ENCODE measurements around the gene KANSL1L.

The KANSL1L gene

DNA sequence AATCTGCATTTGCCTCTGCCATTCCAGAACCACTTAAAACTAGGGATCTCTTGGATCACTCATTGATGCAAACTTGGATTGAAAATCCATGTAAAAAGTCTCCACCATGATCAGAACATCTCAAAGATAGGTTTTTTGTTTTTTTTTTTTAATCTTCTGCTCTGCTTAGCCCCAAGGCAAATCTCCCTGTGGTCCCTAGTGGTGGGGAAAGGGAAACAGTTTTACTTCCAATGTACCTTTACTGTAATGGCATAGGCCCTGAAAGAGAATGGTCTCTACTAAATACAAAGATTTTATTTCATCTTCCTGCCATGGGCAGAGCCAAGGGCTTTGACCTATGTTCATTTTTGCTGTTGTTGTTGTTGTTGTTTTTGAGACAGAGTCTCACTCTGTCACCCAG is 78.4 kb downstream of the KANSL1L start:
- TF ChIP-seq TEAD4 (IDR thresholded peaks at IDR 0.05) = no peak

DNA sequence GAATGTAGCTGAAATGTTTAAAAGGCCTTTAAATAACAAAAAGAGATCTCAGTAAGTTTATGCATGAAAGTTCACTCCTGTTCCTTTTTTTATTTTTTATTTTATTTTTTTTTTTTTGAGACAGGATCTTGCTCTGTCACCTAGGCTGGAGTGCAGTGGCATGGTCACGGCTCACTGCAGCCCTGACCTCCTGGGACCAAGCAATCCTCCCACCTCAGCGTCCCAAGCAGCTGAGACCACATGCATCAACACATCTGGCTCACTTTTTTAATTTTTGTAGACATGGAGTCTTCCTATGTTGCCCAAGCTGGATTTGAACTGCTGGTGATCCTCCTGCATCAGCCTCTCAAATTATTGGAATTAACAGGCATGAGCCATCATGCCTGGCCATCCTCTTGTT is 84.3 kb downstream of the KANSL1L start:
- TF ChIP-seq YY1 (IDR thresholded peaks at IDR 0.05; ENCODE audit: low read depth) = no peak
- no peak for TF ChIP-seq NFIC (IDR thresholded peaks at IDR 0.05)
- TF ChIP-seq TAF1 (IDR thresholded peaks at IDR 0.05; ENCODE audit: low read depth) = no peak
- no peak for TF ChIP-seq CREB1 (IDR thresholded peaks at IDR 0.05; ENCODE audit: low read depth)
- no peak for TF ChIP-seq FOXM1 (IDR thresholded peaks at IDR 0.05; ENCODE audit: borderline replicate concordance, low read depth)
- no peak for TF ChIP-seq EGR1 (IDR thresholded peaks at IDR 0.05)
- no peak for TF ChIP-seq EP300 (IDR thresholded peaks at IDR 0.05; ENCODE audit: borderline replicate concordance)
- no peak for TF ChIP-seq TEAD4 (IDR thresholded peaks at IDR 0.05)
- TF ChIP-seq TCF12 (IDR thresholded peaks at IDR 0.05; ENCODE audit: low read depth) = no peak

DNA sequence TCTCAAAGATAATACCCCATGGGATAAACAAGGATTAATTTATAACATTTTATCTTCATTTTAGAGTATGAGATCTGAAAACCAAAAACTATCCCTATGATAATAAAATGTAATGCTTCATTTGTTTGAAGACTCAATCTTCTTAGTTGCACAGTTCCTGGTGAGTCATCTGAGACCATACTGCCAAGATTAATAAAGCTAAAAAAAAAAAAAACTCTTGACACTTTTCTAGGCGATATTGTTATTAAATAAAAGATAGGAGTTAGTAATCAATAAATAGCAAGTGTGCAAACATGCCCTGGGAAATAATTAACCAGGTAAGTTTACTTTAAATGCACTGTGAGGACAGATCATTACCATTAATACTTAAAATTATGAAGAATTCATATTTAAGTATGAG is 84.9 kb downstream of the KANSL1L start:
- TF ChIP-seq CEBPB (IDR thresholded peaks at IDR 0.05) (no peak), FOXM1 (IDR thresholded peaks at IDR 0.05; ENCODE audit: borderline replicate concordance, low read depth) (no peak), RAD21 (IDR thresholded peaks at IDR 0.05; ENCODE audit: low read depth) (no peak), EGR1 (IDR thresholded peaks at IDR 0.05) (no peak), YY1 (IDR thresholded peaks at IDR 0.05; ENCODE audit: low read depth) (no peak), TCF12 (IDR thresholded peaks at IDR 0.05; ENCODE audit: low read depth) (no peak), CREB1 (IDR thresholded peaks at IDR 0.05; ENCODE audit: low read depth) (no peak), NFIC (IDR thresholded peaks at IDR 0.05) (no peak), TEAD4 (IDR thresholded peaks at IDR 0.05) (no peak), EP300 (IDR thresholded peaks at IDR 0.05; ENCODE audit: borderline replicate concordance) (no peak), ZBTB7A (IDR thresholded peaks at IDR 0.05; ENCODE audit: low read depth) (no peak), TAF1 (IDR thresholded peaks at IDR 0.05; ENCODE audit: low read depth) (no peak)
- TF ChIP-seq, protein P1, sequence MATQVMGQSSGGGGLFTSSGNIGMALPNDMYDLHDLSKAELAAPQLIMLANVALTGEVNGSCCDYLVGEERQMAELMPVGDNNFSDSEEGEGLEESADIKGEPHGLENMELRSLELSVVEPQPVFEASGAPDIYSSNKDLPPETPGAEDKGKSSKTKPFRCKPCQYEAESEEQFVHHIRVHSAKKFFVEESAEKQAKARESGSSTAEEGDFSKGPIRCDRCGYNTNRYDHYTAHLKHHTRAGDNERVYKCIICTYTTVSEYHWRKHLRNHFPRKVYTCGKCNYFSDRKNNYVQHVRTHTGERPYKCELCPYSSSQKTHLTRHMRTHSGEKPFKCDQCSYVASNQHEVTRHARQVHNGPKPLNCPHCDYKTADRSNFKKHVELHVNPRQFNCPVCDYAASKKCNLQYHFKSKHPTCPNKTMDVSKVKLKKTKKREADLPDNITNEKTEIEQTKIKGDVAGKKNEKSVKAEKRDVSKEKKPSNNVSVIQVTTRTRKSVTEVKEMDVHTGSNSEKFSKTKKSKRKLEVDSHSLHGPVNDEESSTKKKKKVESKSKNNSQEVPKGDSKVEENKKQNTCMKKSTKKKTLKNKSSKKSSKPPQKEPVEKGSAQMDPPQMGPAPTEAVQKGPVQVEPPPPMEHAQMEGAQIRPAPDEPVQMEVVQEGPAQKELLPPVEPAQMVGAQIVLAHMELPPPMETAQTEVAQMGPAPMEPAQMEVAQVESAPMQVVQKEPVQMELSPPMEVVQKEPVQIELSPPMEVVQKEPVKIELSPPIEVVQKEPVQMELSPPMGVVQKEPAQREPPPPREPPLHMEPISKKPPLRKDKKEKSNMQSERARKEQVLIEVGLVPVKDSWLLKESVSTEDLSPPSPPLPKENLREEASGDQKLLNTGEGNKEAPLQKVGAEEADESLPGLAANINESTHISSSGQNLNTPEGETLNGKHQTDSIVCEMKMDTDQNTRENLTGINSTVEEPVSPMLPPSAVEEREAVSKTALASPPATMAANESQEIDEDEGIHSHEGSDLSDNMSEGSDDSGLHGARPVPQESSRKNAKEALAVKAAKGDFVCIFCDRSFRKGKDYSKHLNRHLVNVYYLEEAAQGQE (IDR thresholded peaks at IDR 0.05; ENCODE audit: low read depth) = no peak
- TF ChIP-seq, protein P2, sequence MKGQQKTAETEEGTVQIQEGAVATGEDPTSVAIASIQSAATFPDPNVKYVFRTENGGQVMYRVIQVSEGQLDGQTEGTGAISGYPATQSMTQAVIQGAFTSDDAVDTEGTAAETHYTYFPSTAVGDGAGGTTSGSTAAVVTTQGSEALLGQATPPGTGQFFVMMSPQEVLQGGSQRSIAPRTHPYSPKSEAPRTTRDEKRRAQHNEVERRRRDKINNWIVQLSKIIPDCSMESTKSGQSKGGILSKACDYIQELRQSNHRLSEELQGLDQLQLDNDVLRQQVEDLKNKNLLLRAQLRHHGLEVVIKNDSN (IDR thresholded peaks at IDR 0.05) = no peak
- TF ChIP-seq, protein P3, sequence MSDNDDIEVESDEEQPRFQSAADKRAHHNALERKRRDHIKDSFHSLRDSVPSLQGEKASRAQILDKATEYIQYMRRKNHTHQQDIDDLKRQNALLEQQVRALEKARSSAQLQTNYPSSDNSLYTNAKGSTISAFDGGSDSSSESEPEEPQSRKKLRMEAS (IDR thresholded peaks at IDR 0.05) = no peak

DNA sequence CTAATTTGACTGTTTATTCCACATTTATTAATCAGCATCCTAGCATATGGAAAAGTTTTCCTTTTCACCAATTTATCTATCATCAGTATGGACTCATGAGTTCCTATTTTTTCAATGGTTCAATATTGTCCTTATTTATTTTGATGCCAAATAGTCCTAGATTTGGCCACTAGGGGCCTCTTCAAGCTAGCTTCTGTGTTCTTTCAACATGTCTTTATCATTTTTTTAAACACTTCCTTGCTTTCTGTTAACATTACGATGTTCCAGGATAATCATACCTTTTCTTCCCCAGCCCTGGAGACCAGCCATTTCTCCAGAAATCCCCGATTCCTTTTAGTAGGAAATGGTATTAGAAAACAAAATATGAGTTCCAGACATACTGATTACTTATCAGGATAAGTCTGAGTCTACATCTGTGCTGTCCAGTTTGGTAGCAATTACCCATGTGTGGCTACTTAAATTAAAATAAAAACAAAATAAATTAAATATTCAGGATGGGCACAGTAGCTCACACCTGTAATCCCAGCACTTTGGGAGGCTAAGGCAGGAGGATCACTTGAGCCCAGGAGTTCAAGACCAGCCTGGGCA is 98.2 kb downstream of the KANSL1L start:
- TF ChIP-seq RAD21 (IDR thresholded peaks at IDR 0.05; ENCODE audit: low read depth) = peak; percentile 63
- TF ChIP-seq, protein P2 (IDR thresholded peaks at IDR 0.05) = no peak

DNA sequence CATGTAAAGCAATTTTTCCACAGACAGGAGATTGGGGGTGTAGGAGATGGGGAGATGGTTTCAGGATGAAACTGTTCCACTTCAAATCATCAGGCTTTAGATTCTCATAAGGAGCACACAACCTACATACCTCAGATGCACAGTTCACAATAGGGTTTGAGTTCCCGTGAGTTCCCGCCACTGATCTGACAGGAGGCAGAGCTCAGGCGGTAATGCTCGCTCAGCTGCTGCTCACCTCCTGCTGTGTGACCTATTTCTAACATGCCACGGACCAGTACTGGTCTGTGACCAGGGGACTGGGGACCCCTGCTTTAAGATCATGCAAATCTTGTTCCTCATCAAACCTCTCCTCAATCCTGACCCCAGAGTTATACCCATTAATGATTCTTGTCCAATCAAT is 98.7 kb downstream of the KANSL1L start:
- no peak for TF ChIP-seq RAD21 (IDR thresholded peaks at IDR 0.05; ENCODE audit: low read depth)
- no peak for TF ChIP-seq TEAD4 (IDR thresholded peaks at IDR 0.05)
- TF ChIP-seq, protein P2 (IDR thresholded peaks at IDR 0.05) = no peak
- no peak for TF ChIP-seq EP300 (IDR thresholded peaks at IDR 0.05; ENCODE audit: borderline replicate concordance)
- no peak for TF ChIP-seq EGR1 (IDR thresholded peaks at IDR 0.05)
- TF ChIP-seq, protein P3 (IDR thresholded peaks at IDR 0.05) = no peak
- TF ChIP-seq TCF12 (IDR thresholded peaks at IDR 0.05; ENCODE audit: low read depth) = no peak
- no peak for TF ChIP-seq ZBTB7A (IDR thresholded peaks at IDR 0.05; ENCODE audit: low read depth)
- TF ChIP-seq CEBPB (IDR thresholded peaks at IDR 0.05) = no peak
- no peak for TF ChIP-seq CREB1 (IDR thresholded peaks at IDR 0.05; ENCODE audit: low read depth)
- TF ChIP-seq, protein P1 (IDR thresholded peaks at IDR 0.05; ENCODE audit: low read depth) = no peak
- TF ChIP-seq TAF1 (IDR thresholded peaks at IDR 0.05; ENCODE audit: low read depth) = no peak
- TF ChIP-seq YY1 (IDR thresholded peaks at IDR 0.05; ENCODE audit: low read depth) = no peak
- TF ChIP-seq FOXM1 (IDR thresholded peaks at IDR 0.05; ENCODE audit: borderline replicate concordance, low read depth) = no peak

DNA sequence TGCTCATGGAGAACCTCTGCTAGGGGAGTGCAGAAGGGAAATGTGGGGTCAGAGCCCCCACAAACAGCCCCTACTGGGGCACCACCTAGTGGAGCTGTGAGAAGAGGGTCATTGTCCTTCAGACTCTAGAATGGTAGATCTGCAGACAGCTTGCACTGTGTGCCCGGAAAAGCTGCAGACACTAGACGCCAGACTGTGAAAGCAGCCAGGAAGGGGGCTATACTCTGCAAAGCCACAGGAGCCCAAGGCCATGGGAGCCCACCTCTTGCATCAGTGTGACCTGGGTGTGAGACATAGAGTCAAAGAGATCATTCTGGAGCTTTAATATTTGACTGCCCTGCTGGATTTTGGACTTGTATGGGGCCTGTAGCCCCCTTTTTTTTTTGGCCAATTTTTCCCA is 107.9 kb downstream of the KANSL1L start:
- TF ChIP-seq, protein P2 (IDR thresholded peaks at IDR 0.05) = no peak
- TF ChIP-seq CREB1 (IDR thresholded peaks at IDR 0.05; ENCODE audit: low read depth) = no peak
- no peak for TF ChIP-seq TEAD4 (IDR thresholded peaks at IDR 0.05)
- TF ChIP-seq, protein P3 (IDR thresholded peaks at IDR 0.05) = no peak
- no peak for TF ChIP-seq TCF12 (IDR thresholded peaks at IDR 0.05; ENCODE audit: low read depth)
- TF ChIP-seq EGR1 (IDR thresholded peaks at IDR 0.05) = no peak
